K562 (cell line): ENCODE measurements around the gene HEBP2. TPM values are rescaled to one million over a fixed set of nuclear protein-coding genes. Genes with fewer than 3 reads are reported as not detected.

Source experiments
- CTCF ChIP-seq, 3 experiments: IDR thresholded peaks in 2 of 3; conservative IDR thresholded peaks in 1 of 3; 2 replicates each; pipeline ENCODE4 v1.5.1; 2011 to 2012; ENCODE audit warnings: low read length in 3 of 3, mild to moderate bottlenecking in 3 of 3, control low read depth in 2 of 3, improper control_type of control experiment in 1 of 3, inconsistent platforms in 1 of 3, low read depth in 1 of 3, mixed read lengths in 1 of 3, moderate library complexity in 1 of 3; ENCODE audit not compliant: insufficient read depth in 2 of 3
- DACH1 ChIP-seq: fragments of 450-650 bp; IDR thresholded peaks from 2 replicates; pipeline ENCODE4 v1.6.1; 2018; ENCODE audit not compliant: partially characterized antibody
- E2F1 ChIP-seq: sonication (generic); formaldehyde crosslinking; IDR thresholded peaks from 2 replicates; pipeline ENCODE4 v1.8.1; 2023; ENCODE audit warnings: mild to moderate bottlenecking, missing genetic modification reagents, moderate library complexity
- E2F3 ChIP-seq: fragments of 250-450 bp; sonication (Bioruptor Pico); IDR thresholded peaks from 2 replicates; pipeline ENCODE4 v1.4.0; 2020; ENCODE audit warnings: mild to moderate bottlenecking
- NFIC ChIP-seq: fragments of 450-650 bp; IDR thresholded peaks from 2 replicates; pipeline ENCODE4 v1.6.1; 2017; ENCODE audit warnings: mild to moderate bottlenecking, inconsistent platforms
- SMARCC2 ChIP-seq: fragments of 450-650 bp; IDR thresholded peaks from 2 replicates; pipeline ENCODE4 v1.6.1; 2017; ENCODE audit warnings: antibody characterized with exemption, moderate library complexity, mild to moderate bottlenecking, low read depth
- SRF ChIP-seq, 2 experiments: fragments of 250-450, 450-650 bp in 1 of 2; sonication (Bioruptor Pico) in 1 of 2; sonication (generic) in 1 of 2; formaldehyde crosslinking; IDR thresholded peaks; 2 replicates each; pipeline versions ENCODE4 v1.5.0 to v1.5.1; 2020 to 2022; ENCODE audit warnings: mild to moderate bottlenecking in 1 of 2, missing genetic modification reagents in 1 of 2
- USF1 ChIP-seq: sonication (generic); formaldehyde crosslinking; IDR thresholded peaks from 2 replicates; pipeline ENCODE4 v1.9.0; 2022; ENCODE audit warnings: mild to moderate bottlenecking, missing genetic modification reagents
- ZNF507 ChIP-seq: conservative IDR thresholded peaks from 2 replicates; pipeline ENCODE4 v1.6.1; 2017; ENCODE audit warnings: missing genetic modification characterization, missing compliant biosample characterization
- polyA plus RNA-seq, 8 experiments: library from polyadenylated mRNA; depleted of rRNA in 4 of 8; stranded (reverse) in 5 of 8; unstranded in 3 of 8; fragments of >200 nt; fragmentation: Nextera tagmentation in 2 of 8; fragmentation: Illumina TruSeq in 1 of 8; extraction: Ambion mirVana in 2 of 8; extraction: Trizol in 1 of 8; gene quantifications; 2 replicates each; pipeline versions ENCODE4 v1.2.1 to v1.2.3, GENCODE V29; 2011 to 2014; ENCODE audit warnings: inconsistent platforms in 1 of 8, missing spikeins in 1 of 8
- total RNA-seq, 7 experiments: library from RNA; depleted of rRNA in 6 of 7; stranded (reverse); fragments of >200 nt in 6 of 7; fragmentation: Illumina TruSeq in 2 of 7; extraction: Trizol in 2 of 7; gene quantifications; 2 replicates each; pipeline versions ENCODE4 v1.2.1 to v1.2.3, GENCODE V29; 2011 to 2021; ENCODE audit warnings: low replicate concordance in 1 of 7
- TF ChIP-seq, protein P1 (sequence below), 2 experiments: fragments of 450-650 bp; IDR thresholded peaks; 2 replicates each; pipeline ENCODE4 v1.6.1; 2016; ENCODE audit warnings: mild to moderate bottlenecking in 2 of 2, borderline replicate concordance in 1 of 2, low read depth in 1 of 2, moderate library complexity in 1 of 2
- TF ChIP-seq, protein P2 (sequence below), 2 experiments: fragments of 200-800 bp in 1 of 2; sonication (Bioruptor generic) in 1 of 2; sonication (generic) in 1 of 2; formaldehyde crosslinking in 1 of 2; IDR thresholded peaks in 1 of 2; conservative IDR thresholded peaks in 1 of 2; 2 replicates each; pipeline versions ENCODE4 v1.5.0 to v1.6.1; 2016 to 2020; ENCODE audit warnings: missing compliant biosample characterization in 1 of 2, missing genetic modification characterization in 1 of 2, missing genetic modification reagents in 1 of 2

The HEBP2 gene
- total and polyA plus RNA-seq, 9 of the 15 experiments (the other 6 are each of a cell fraction or from before 2014, with no cell fraction given): 8.5 to 63.7 (median 36.9) TPM

DNA sequence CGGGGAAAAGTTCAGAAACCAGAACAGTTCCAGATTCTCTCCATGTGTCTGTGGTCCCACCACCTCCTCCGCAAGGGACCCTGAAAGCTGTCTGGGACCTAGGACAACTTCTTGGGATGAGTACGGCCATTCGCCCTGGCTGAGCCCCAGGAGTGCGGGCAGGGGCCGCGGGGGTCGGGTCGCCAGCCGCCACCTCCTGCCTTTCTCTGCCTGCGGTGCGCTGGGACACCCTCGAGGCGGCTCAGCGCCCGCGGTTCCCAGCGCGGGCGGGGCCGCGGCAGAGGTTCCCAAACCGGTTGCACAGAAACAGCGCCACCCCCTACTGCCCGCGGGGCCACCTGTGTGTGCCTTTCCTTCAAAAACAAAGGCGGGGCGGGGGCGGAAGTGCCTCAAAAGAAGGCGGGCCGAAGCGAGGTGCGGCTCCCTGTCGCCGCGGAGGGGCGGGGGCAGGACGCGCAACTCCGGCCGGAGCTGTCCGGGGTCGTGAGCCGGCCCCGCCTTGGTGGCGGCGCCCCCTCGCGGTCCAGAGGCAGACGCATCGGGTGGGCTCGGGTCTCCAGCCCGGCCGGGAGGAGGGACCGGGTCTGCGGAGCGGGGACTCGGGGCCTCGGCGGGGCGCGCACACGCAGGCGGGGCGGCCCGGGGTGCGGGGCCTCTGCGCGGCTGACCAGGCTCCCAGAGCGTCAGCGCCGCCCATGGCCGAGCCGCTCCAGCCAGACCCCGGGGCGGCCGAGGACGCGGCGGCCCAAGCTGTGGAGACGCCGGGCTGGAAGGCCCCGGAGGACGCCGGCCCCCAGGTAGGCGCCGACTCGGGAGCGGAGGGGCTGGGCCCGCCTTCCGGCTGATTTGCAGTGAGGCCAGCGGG, at the start of gene HEBP2 (continued):
- TF ChIP-seq, protein P1, sequence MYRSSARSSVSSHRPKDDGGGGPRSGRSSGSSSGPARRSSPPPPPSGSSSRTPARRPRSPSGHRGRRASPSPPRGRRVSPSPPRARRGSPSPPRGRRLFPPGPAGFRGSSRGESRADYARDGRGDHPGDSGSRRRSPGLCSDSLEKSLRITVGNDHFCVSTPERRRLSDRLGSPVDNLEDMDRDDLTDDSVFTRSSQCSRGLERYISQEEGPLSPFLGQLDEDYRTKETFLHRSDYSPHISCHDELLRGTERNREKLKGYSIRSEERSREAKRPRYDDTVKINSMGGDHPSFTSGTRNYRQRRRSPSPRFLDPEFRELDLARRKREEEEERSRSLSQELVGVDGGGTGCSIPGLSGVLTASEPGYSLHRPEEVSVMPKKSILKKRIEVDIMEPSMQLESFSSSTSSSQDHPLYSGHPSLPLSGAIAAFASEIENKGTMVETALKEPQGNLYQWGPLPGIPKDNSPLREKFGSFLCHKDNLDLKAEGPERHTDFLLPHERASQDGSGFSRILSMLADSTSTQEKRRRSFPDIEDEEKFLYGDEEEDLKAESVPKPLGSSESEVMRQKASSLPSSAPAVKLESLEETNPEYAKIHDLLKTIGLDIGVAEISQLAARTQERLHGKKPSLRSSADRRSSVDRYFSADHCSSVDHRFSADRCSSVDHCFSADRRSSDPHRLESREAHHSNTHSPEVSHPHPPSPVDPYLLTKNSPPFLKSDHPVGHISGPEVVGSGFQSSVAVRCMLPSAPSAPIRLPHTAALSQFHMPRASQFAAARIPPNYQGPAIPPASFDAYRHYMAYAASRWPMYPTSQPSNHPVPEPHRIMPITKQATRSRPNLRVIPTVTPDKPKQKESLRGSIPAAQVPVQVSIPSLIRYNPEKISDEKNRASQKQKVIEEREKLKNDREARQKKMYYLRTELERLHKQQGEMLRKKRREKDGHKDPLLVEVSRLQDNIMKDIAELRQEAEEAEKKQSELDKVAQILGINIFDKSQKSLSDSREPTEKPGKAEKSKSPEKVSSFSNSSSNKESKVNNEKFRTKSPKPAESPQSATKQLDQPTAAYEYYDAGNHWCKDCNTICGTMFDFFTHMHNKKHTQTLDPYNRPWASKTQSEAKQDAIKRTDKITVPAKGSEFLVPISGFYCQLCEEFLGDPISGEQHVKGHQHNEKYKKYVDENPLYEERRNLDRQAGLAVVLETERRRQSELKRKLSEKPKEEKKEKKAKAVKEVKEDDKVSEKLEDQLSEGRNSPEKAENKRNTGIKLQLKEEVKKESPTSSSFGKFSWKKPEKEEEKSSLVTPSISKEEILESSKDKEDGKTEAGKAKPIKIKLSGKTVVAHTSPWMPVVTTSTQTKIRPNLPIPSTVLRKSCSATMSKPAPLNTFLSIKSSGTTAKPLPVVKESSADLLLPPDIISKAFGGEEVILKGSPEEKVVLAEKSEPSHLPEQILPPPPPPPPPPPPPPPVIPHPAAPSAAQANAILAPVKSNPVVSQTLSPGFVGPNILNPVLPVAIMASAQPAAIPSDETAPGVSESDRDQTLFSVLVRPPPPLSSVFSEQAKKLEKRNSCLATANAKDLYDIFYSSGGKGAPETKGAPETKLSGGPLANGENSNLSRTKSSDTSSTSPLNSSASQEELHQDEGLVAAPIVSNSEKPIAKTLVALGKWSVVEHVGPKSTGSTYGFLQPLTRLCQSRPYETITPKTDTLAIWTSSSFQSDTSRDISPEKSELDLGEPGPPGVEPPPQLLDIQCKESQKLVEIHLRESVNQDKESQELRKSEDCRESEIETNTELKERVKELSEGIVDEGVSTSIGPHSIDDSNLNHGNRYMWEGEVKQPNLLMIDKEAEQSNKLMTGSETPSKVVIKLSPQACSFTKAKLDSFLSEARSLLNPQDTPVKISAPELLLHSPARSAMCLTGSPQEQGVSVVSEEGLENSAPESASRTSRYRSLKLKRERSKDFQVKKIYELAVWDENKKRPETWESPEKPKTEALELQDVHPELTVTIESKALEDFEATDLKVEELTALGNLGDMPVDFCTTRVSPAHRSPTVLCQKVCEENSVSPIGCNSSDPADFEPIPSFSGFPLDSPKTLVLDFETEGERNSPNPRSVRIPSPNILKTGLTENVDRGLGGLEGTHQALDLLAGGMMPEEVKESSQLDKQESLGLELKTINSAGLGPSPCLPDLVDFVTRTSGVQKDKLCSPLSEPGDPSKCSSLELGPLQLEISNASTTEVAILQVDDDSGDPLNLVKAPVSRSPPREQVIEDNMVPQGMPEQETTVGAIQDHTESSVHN (IDR thresholded peaks at IDR 0.05; ENCODE audit: borderline replicate concordance in 1 of 2, low read depth in 1 of 2): no peak
- TF ChIP-seq NFIC: 0 out of 2 replicates have a peak, but pooled peaks have one; percentile 5
- TF ChIP-seq, protein P2, sequence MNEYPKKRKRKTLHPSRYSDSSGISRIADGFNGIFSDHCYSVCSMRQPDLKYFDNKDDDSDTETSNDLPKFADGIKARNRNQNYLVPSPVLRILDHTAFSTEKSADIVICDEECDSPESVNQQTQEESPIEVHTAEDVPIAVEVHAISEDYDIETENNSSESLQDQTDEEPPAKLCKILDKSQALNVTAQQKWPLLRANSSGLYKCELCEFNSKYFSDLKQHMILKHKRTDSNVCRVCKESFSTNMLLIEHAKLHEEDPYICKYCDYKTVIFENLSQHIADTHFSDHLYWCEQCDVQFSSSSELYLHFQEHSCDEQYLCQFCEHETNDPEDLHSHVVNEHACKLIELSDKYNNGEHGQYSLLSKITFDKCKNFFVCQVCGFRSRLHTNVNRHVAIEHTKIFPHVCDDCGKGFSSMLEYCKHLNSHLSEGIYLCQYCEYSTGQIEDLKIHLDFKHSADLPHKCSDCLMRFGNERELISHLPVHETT (CRISPR knock-in tag; conservative IDR thresholded peaks at IDR 0.05 in 1 of 2, IDR thresholded peaks at IDR 0.05 in 1 of 2): peak in 1 of 2 experiments; percentile 31; a peak in 1 of 4 replicates
- no peak for TF ChIP-seq USF1 (CRISPR knock-in tag)
- no peak for TF ChIP-seq E2F3
- TF ChIP-seq SRF (CRISPR knock-in tag; IDR thresholded peaks at IDR 0.05): no peak; a peak in 1 of 4 replicates
- no peak for TF ChIP-seq ZNF507 (tag)
- 0 out of 2 replicates have a peak, but pooled peaks have one; percentile 7 for TF ChIP-seq SMARCC2
- no peak; the same call in 1 of the 2 replicates for TF ChIP-seq E2F1
- TF ChIP-seq DACH1: peak; percentile 46
- TF ChIP-seq CTCF (IDR thresholded peaks at IDR 0.05 in 2 of 3, conservative IDR thresholded peaks at IDR 0.05 in 1 of 3; ENCODE audit: insufficient read depth in 2 of 3, low read depth in 1 of 3, low read length in 3 of 3): peak; percentile 51 to 59 (median 53)
